GM23248 (cell line): ENCODE results near the gene APBA2. TPM values are rescaled to one million over a fixed set of nuclear protein-coding genes. Genes with fewer than 3 reads are reported as not detected.
"Not testable (repeated sequence)": the region's sequence is repeated elsewhere in the genome, so short reads cannot be mapped to it uniquely, and the experiment has no call there.

Experiments
- DNase-seq: peaks from one replicate; pipeline ENCODE4 v3.0.0-alpha.2; 2015
- H2AFZ ChIP-seq: fragments of 200-600 bp; sonication (generic); 2 replicates; pipeline ENCODE4 v1.6.1; 2016; ENCODE audit warnings: antibody characterized with exemption
- H3F3A ChIP-seq: fragments of 200-600 bp; sonication (generic); 2 replicates; pipeline ENCODE4 v1.6.1; 2016; ENCODE audit warnings: mild to moderate bottlenecking, antibody characterized with exemption, mixed run types; ENCODE audit not compliant: insufficient read depth
- H3K27ac ChIP-seq: fragments of 200-600 bp; sonication (generic); 2 replicates; pipeline ENCODE4 v1.5.1; 2016; ENCODE audit warnings: mild to moderate bottlenecking
- H3K27me3 ChIP-seq: fragments of 200-600 bp; sonication (generic); replicated peaks from 2 replicates; pipeline ENCODE4 v1.6.1; 2016; ENCODE audit warnings: mild to moderate bottlenecking; ENCODE audit not compliant: insufficient read depth
- H3K36me3 ChIP-seq: fragments of 200-600 bp; sonication (generic); 2 replicates; pipeline ENCODE4 v1.6.1; 2016; ENCODE audit warnings: low read depth, mild to moderate bottlenecking
- H3K4me1 ChIP-seq: fragments of 200-600 bp; sonication (generic); 2 replicates; pipeline ENCODE4 v1.6.1; 2016; ENCODE audit warnings: mild to moderate bottlenecking; ENCODE audit not compliant: insufficient read depth
- H3K4me2 ChIP-seq: fragments of 200-600 bp; sonication (generic); one replicate; pipeline ENCODE4 v1.6.1; 2016; ENCODE audit warnings: mild to moderate bottlenecking; ENCODE audit not compliant: unreplicated experiment
- H3K4me3 ChIP-seq: fragments of 200-600 bp; sonication (generic); 2 replicates; pipeline ENCODE4 v1.5.1; 2016; ENCODE audit warnings: mild to moderate bottlenecking
- H3K79me2 ChIP-seq: fragments of 200-600 bp; sonication (generic); 2 replicates; pipeline ENCODE4 v1.6.1; 2016; ENCODE audit warnings: mild to moderate bottlenecking; ENCODE audit not compliant: insufficient read depth
- H3K9ac ChIP-seq: fragments of 200-600 bp; sonication (generic); 2 replicates; pipeline ENCODE4 v1.6.1; 2016; ENCODE audit warnings: mild to moderate bottlenecking
- H3K9me2 ChIP-seq: fragments of 200-600 bp; sonication (generic); 2 replicates; pipeline ENCODE4 v1.6.1; 2016; ENCODE audit warnings: mixed run types, mild to moderate bottlenecking, moderate library complexity; ENCODE audit not compliant: insufficient read depth
- H3K9me3 ChIP-seq: fragments of 200-600 bp; sonication (generic); one replicate; pipeline ENCODE4 v1.6.1; 2017; ENCODE audit warnings: low read depth
- H4K20me1 ChIP-seq: fragments of 200-600 bp; sonication (generic); 2 replicates; pipeline ENCODE4 v1.6.0; 2016; ENCODE audit not compliant: insufficient read depth
- EZH2 ChIP-seq: fragments of 200-600 bp; sonication (generic); IDR thresholded peaks from 2 replicates; pipeline ENCODE4 v1.6.1; 2018; ENCODE audit warnings: antibody characterized with exemption, mild to moderate bottlenecking; ENCODE audit not compliant: insufficient read depth, poor library complexity, severe bottlenecking
- EZH2phosphoT487 ChIP-seq: fragments of 200-600 bp; sonication (generic); IDR thresholded peaks from 2 replicates; pipeline ENCODE4 v1.6.1; 2018; ENCODE audit warnings: antibody characterized with exemption, moderate library complexity, mild to moderate bottlenecking, low read depth; ENCODE audit not compliant: insufficient read depth
- WGBS, 2 experiments: methylation state at CpG; one replicate each; pipeline ENCODE4 v1.1.6; 2015 to 2017; ENCODE audit warnings: low lambda C conversion rate in 2 of 2, low coverage in 1 of 2; ENCODE audit errors: missing lambda C conversion rate in 2 of 2; 5-methylcytosine and 5-hydroxymethylcytosine counted together
- in situ Hi-C: fragments of 300-500 bp; cut with MboI; formaldehyde crosslinking; loops from 2 replicates; pipeline ENCODE4 v1.15.0; 2020
- polyA plus RNA-seq: library from polyadenylated mRNA; unstranded; fragments of >200 nt; fragmentation: Nextera tagmentation; extraction: Ambion mirVana; gene quantifications from 2 replicates; pipeline ENCODE4 v1.2.1, GENCODE V29; 2016
- total RNA-seq: library from RNA; depleted of rRNA; stranded (reverse); fragments of >200 nt; shearing (Covaris generic); gene quantifications from 2 replicates; pipeline ENCODE4 v1.2.3, GENCODE V29; 2014; rRNA removed

APBA2 gene
- total and polyA plus RNA-seq, 2 experiments from 2014 or later = 0.23 to 0.65 TPM

DNA sequence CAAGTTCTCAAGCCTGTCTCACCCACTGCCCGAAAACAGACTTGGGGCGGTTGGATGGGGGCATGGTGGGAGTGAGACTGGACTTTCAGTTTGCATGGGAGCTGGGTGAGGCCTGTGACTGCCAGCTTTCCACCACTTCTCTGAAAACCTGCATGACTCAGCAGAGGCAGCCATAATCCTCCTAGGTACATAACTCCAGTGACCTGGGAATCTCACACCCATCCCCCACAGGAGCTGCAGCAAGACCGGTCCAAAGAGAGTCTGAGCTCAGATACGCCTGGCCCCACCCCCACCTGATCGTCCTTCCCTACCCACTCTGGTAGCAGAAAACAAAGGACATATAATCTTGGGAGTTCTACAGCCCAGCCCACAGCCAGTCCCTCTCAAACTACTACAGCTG lies 276.6 kb downstream of the APBA2 start:
- H3K4me3 ChIP-seq = no peak overlapping the region
- no peaks in the 10 kb centered on the region; the same call in 1 of the 2 replicates for H3K27me3 ChIP-seq
- WGBS, 2 experiments = 50 to 56% methylated on average over 5 of the region's 5 CpGs
- in situ Hi-C loops = no loop called here
- H4K20me1 ChIP-seq = no peaks in the 10 kb centered on the region
- no peaks in the 10 kb centered on the region for H3F3A ChIP-seq
- H3K9ac ChIP-seq = no peak overlapping the region
- no peaks in the 10 kb centered on the region for H3K9me2 ChIP-seq
- H3K4me1 ChIP-seq = no peaks in the 10 kb centered on the region
- no peaks in the 10 kb centered on the region for H3K36me3 ChIP-seq
- DNase-seq = no peak
- H3K79me2 ChIP-seq = no peaks in the 10 kb centered on the region
- H3K27ac ChIP-seq = no peak overlapping the region
- no peak overlapping the region for H2AFZ ChIP-seq
- no peak overlapping the region for H3K4me2 ChIP-seq
- TF ChIP-seq EZH2phosphoT487 (no peak), EZH2 (no peak)
- H3K9me3 ChIP-seq = no peaks in the 10 kb centered on the region

DNA sequence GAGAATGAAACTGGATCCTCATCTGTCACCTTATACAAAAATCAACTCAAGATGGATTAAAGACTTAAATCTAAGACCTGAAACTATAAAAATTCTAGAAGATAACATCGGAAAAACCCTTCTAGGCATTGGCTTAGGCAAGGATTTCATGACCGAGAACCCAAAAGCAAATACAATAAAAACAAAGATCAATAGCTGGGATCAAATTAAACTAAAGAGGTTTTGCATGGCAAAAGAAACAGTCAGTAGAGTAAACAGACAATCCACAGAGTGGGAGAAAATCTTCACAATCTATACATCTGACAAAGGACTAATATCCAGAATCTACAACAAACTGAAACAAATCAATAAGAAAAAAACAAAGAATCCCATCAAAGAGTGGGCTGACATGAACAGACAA lies 281.3 kb downstream of the APBA2 start:
- H4K20me1 ChIP-seq, H3K79me2 ChIP-seq, H3K27me3 ChIP-seq, H3K27ac ChIP-seq, in situ Hi-C loops, H3F3A ChIP-seq, H3K9me2 ChIP-seq, DNase-seq, H3K9ac ChIP-seq, H2AFZ ChIP-seq, H3K9me3 ChIP-seq, H3K4me3 ChIP-seq, H3K4me2 ChIP-seq, H3K4me1 ChIP-seq, H3K36me3 ChIP-seq: not testable (repeated sequence)
- WGBS, 2 experiments = 44 to 56% methylated on average over 2 of the region's 2 CpGs

Other genes with a start within 250 kb of the APBA2 start
- gene GOLGA8M, start 173.6 kb upstream of the APBA2 start, total RNA-seq = 0.51 TPM in 1 of 2 replicates, not detected in the other
- gene GOLGA8M, start 173.6 kb upstream of the APBA2 start, polyA plus RNA-seq = 0.30 and 0.48 TPM in 2 replicates
- not detected in 2 replicates for gene GOLGA6L7, start 37.3 kb upstream of the APBA2 start, total RNA-seq
- gene GOLGA6L7, start 37.3 kb upstream of the APBA2 start, polyA plus RNA-seq = not detected in 2 replicates